ENCODE results near the gene AGBL4. TPM values are rescaled to one million over a fixed set of nuclear protein-coding genes. Genes with fewer than 3 reads are reported as not detected.

AGBL4 gene
- total RNA-seq, 1 experiment from 2014 or later: not detected

DNA sequence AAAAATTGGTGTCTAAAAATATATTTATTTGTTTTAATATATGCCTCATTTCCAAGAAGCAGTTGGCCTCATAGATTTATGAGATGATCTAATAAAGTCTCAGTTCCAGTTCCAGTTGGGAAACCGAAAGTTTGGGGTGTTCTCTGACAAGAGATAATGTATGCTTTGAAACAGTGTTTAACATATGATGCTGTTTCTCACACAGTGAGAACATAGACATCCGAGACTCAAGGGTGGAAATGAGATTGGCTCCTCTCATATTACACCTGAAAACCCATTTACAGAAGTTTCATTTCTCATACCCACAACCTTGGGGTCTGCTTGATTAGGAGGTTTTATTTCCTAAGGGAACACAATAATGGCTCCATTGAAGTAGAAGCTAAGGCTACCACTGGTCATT is 1046.5 kb downstream of the AGBL4 start:
- Histone ChIP-seq H3K4me3 (ENCODE audit: low read depth, low read length) (no peak overlapping the region), H3K9me3 (no peaks in the 10 kb centered on the region), H3K27me3 (replicated peaks; ENCODE audit: control insufficient read depth, insufficient read depth, low read length) (no peaks in the 10 kb centered on the region), H3K4me1 (no peaks in the 10 kb centered on the region), H3K36me3 (ENCODE audit: control insufficient read depth, insufficient read depth, low read length) (no peaks in the 10 kb centered on the region)
- Mint-ChIP-seq H3K36me3 (ENCODE audit: insufficient read depth, unreplicated experiment) (no peaks in the 10 kb centered on the region), H3K9me3 (ENCODE audit: unreplicated experiment) (peaks cover 11% of the 10 kb centered on the region), H3K4me1 (ENCODE audit: low read depth, unreplicated experiment) (no peaks in the 10 kb centered on the region), H3K27me3 (ENCODE audit: insufficient read depth, unreplicated experiment) (no peaks in the 10 kb centered on the region), H3K4me3 (ENCODE audit: unreplicated experiment) (no peak overlapping the region), H3K27ac (ENCODE audit: unreplicated experiment) (no peak overlapping the region)
- ChIA-PET POLR2A (no interaction called here), CTCF (no interaction called here)
- no TSS peak for BruUV-seq (replicated peaks)
- no peak for DNase-seq
- intact Hi-C loops (cut with micrococcal nuclease; ENCODE audit: unreplicated experiment): no loop called here
- no peak for TF ChIP-seq CTCF (IDR thresholded peaks at IDR 0.05; ENCODE audit: insufficient read depth in 1 of 2, low read depth in 1 of 2, low read length in 1 of 2, severe bottlenecking in 1 of 2, unreplicated experiment in 1 of 2)

DNA sequence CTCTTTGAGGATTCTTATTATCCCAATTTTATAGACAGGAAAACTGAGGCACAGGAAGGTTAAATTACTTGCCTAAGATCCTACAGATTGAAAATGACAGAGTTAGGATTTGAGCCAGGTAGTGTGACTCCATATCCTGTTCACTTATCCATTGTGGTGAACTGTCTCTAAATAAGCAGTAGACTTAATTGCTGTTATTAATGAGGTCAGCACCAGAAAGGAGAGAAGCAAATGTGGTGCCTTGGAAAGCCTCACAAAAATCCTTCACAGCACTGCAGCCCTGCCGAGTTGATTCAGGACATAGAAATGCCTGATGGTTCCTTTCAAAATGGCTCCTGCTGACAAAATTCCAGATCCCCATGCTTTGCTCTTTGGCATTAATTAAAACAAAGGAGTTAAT is 1053.8 kb downstream of the AGBL4 start:
- Histone ChIP-seq H3K9me3 (no peaks in the 10 kb centered on the region), H3K36me3 (ENCODE audit: control insufficient read depth, insufficient read depth, low read length) (no peaks in the 10 kb centered on the region), H3K27me3 (replicated peaks; ENCODE audit: control insufficient read depth, insufficient read depth, low read length) (no peaks in the 10 kb centered on the region), H3K4me3 (ENCODE audit: low read depth, low read length) (no peak overlapping the region), H3K4me1 (no peaks in the 10 kb centered on the region)
- intact Hi-C loops (cut with micrococcal nuclease; ENCODE audit: unreplicated experiment): no loop called here
- Mint-ChIP-seq H3K27me3 (ENCODE audit: insufficient read depth, unreplicated experiment) (no peaks in the 10 kb centered on the region), H3K27ac (ENCODE audit: unreplicated experiment) (no peak overlapping the region), H3K36me3 (ENCODE audit: insufficient read depth, unreplicated experiment) (no peaks in the 10 kb centered on the region), H3K9me3 (ENCODE audit: unreplicated experiment) (no peaks in the 10 kb centered on the region), H3K4me1 (ENCODE audit: low read depth, unreplicated experiment) (no peaks in the 10 kb centered on the region), H3K4me3 (ENCODE audit: unreplicated experiment) (no peak overlapping the region)
- TF ChIP-seq CTCF (IDR thresholded peaks at IDR 0.05; ENCODE audit: insufficient read depth in 1 of 2, low read depth in 1 of 2, low read length in 1 of 2, severe bottlenecking in 1 of 2, unreplicated experiment in 1 of 2): no peak
- no TSS peak for BruUV-seq (replicated peaks)
- DNase-seq: no peak
- POLR2A ChIA-PET: no interaction called here
- CTCF ChIA-PET: no interaction called here

GRCh38 chr1:48967318-48967717 is 1056.4 kb downstream of the AGBL4 start:
- H3K4me1 Mint-ChIP-seq (ENCODE audit: low read depth, unreplicated experiment): no peaks in the 10 kb centered on the region
- no peaks in the 10 kb centered on the region for H3K36me3 Mint-ChIP-seq (ENCODE audit: insufficient read depth, unreplicated experiment)
- H3K27me3 Mint-ChIP-seq (ENCODE audit: insufficient read depth, unreplicated experiment): no peaks in the 10 kb centered on the region
- no peaks in the 10 kb centered on the region for H3K36me3 ChIP-seq (ENCODE audit: control insufficient read depth, insufficient read depth, low read length)
- H3K27me3 ChIP-seq (replicated peaks; ENCODE audit: control insufficient read depth, insufficient read depth, low read length): no peaks in the 10 kb centered on the region
- no TSS peak for BruUV-seq (replicated peaks)
- ChIA-PET CTCF (no interaction called here), POLR2A (no interaction called here)
- no peak for DNase-seq
- H3K9me3 Mint-ChIP-seq (ENCODE audit: unreplicated experiment): no peaks in the 10 kb centered on the region
- intact Hi-C loops (cut with micrococcal nuclease; ENCODE audit: unreplicated experiment): no loop called here
- TF ChIP-seq CTCF (IDR thresholded peaks at IDR 0.05; ENCODE audit: insufficient read depth in 1 of 2, low read depth in 1 of 2, low read length in 1 of 2, severe bottlenecking in 1 of 2, unreplicated experiment in 1 of 2): no peak
- no peak overlapping the region for H3K4me3 Mint-ChIP-seq (ENCODE audit: unreplicated experiment)
- no peaks in the 10 kb centered on the region for H3K9me3 ChIP-seq
- no peaks in the 10 kb centered on the region for H3K4me1 ChIP-seq
- H3K27ac Mint-ChIP-seq (ENCODE audit: unreplicated experiment): no peak overlapping the region
- no peak overlapping the region for H3K4me3 ChIP-seq (ENCODE audit: low read depth, low read length)
